B cell (primary cell): ENCODE data around the gene ACOX3. TPM values are rescaled to one million over a fixed set of nuclear protein-coding genes. Genes with fewer than 3 reads are reported as not detected.

Experiments used
- ATAC-seq: fragments of 200-7000 bp; cut with Tn5 transposase; one replicate; pipeline ENCODE4 v1.10.0; 2021; ENCODE audit warnings: low read depth, mild to moderate bottlenecking, moderate number of reproducible peaks, moderate library complexity
- CTCF ChIA-PET: fragments of 350-600 bp; sonication (Branson Sonifier 250); formaldehyde crosslinking; loops from one replicate; lab custom pipeline; 2021; ENCODE audit warnings: antibody characterized with exemption, inconsistent platforms; lab: Charles Lee
- POLR2A ChIA-PET: fragments of 350-600 bp; sonication (Branson Sonifier 250); formaldehyde crosslinking; loops from one replicate; lab custom pipeline; 2021; ENCODE audit warnings: antibody characterized with exemption; lab: Charles Lee
- DNase-seq: peaks from one replicate; pipeline ENCODE4 v3.0.0; 2013
- H2AFZ ChIP-seq: 2 replicates; pipeline ENCODE4 v1.6.1; 2012; ENCODE audit warnings: mild to moderate bottlenecking, low read depth, low read length; ENCODE audit not compliant: insufficient read depth, poor library complexity, severe bottlenecking
- H3K27ac ChIP-seq, 2 donors: 1 replicate in 1 of 2; 2 replicates in 1 of 2; pipeline ENCODE4 v1.5.1; 2012 to 2013; ENCODE audit warnings: low read length in 2 of 2, mild to moderate bottlenecking in 2 of 2, moderate library complexity in 1 of 2
- H3K27me3 ChIP-seq, 4 experiments: fragments of 200-600 bp in 1 of 4; sonication (generic) in 1 of 4; replicated peaks in 1 of 4; 1 replicate in 2 of 4; 2 replicates in 2 of 4; pipeline versions ENCODE4 v1.6.1 to v1.7.0; 2013 to 2016; ENCODE audit warnings: low read length in 3 of 4, mild to moderate bottlenecking in 2 of 4, mixed read lengths in 1 of 4, moderate library complexity in 1 of 4; ENCODE audit not compliant: insufficient read depth in 4 of 4, control insufficient read depth in 3 of 4; ENCODE audit errors: control extremely low read depth in 1 of 4
- H3K36me3 ChIP-seq, 2 experiments: replicated peaks in 1 of 2; 1 replicate in 1 of 2; 2 replicates in 1 of 2; pipeline versions ENCODE4 v1.6.1 to v1.7.1; 2013; ENCODE audit warnings: low read length in 1 of 2; ENCODE audit not compliant: insufficient read depth in 2 of 2, control insufficient read depth in 1 of 2; ENCODE audit errors: control extremely low read depth in 1 of 2, extremely low read depth in 1 of 2
- H3K4me1 ChIP-seq, 2 donors: fragments of 200-600 bp in 1 of 2; sonication (generic) in 1 of 2; 1 replicate in 1 of 2; 2 replicates in 1 of 2; pipeline versions ENCODE4 v1.5.1 to v1.6.1; 2013 to 2017; ENCODE audit warnings: low read length in 2 of 2; ENCODE audit not compliant: control insufficient read depth in 2 of 2, insufficient read depth in 2 of 2
- H3K4me2 ChIP-seq: replicated peaks from 2 replicates; pipeline ENCODE3; 2012; ENCODE audit warnings: mild to moderate bottlenecking, low read depth, low read length; ENCODE audit not compliant: poor library complexity, severe bottlenecking
- H3K4me3 ChIP-seq, 5 experiments: fragments of 200-600 bp in 1 of 5; sonication (generic) in 1 of 5; 1 replicate in 3 of 5; 2 replicates in 2 of 5; pipeline versions ENCODE4 v1.5.1 to v1.7.0; 2011 to 2016; ENCODE audit warnings: low read length in 4 of 5, mild to moderate bottlenecking in 4 of 5, low read depth in 2 of 5, control low read depth in 1 of 5, moderate library complexity in 1 of 5; ENCODE audit not compliant: insufficient read depth in 1 of 5; ENCODE audit errors: control extremely low read depth in 1 of 5, extremely low read depth in 1 of 5
- H3K79me2 ChIP-seq: fragments of 200-600 bp; sonication (generic); one replicate; pipeline ENCODE4 v1.6.0; 2016; ENCODE audit warnings: low read length; ENCODE audit not compliant: control insufficient read depth, insufficient read depth
- H3K9ac ChIP-seq: fragments of 200-600 bp; sonication (generic); 2 replicates; pipeline ENCODE4 v1.6.1; 2017; ENCODE audit warnings: mild to moderate bottlenecking, low read length, moderate library complexity
- H3K9me3 ChIP-seq, 3 donors: one replicate each; pipeline versions ENCODE4 v1.6.1 to v1.7.1; 2013; ENCODE audit warnings: low read length in 2 of 3; ENCODE audit not compliant: control insufficient read depth in 2 of 3, insufficient read depth in 1 of 3; ENCODE audit errors: control extremely low read depth in 1 of 3
- H4K20me1 ChIP-seq: 2 replicates; pipeline ENCODE4 v1.6.0; 2012; ENCODE audit warnings: mild to moderate bottlenecking, low read length; ENCODE audit not compliant: insufficient read depth, control insufficient read depth, poor library complexity, severe bottlenecking
- H3K27ac Mint-ChIP-seq: one replicate; pipeline ENCODE4 v1.8.0; 2021; ENCODE audit warnings: mixed read lengths
- H3K27me3 Mint-ChIP-seq: one replicate; pipeline ENCODE4 v1.8.0; 2021; ENCODE audit warnings: mixed read lengths
- H3K4me1 Mint-ChIP-seq: one replicate; pipeline ENCODE4 v1.8.0; 2021; ENCODE audit warnings: mixed read lengths
- H3K4me3 Mint-ChIP-seq: one replicate; pipeline ENCODE4 v1.8.0; 2021; ENCODE audit warnings: mixed read lengths
- H3K9me3 Mint-ChIP-seq: one replicate; pipeline ENCODE4 v1.8.0; 2022; ENCODE audit warnings: mixed read lengths; ENCODE audit not compliant: insufficient read depth
- CTCF ChIP-seq: fragments of 200-600 bp; IDR thresholded peaks from one replicate; pipeline ENCODE4 v1.8.0; 2022; ENCODE audit warnings: antibody characterized with exemption, mild to moderate bottlenecking
- EZH2 ChIP-seq: IDR thresholded peaks from 2 replicates; pipeline ENCODE4 v1.6.1; 2012; ENCODE audit warnings: borderline replicate concordance, low read depth, mild to moderate bottlenecking, moderate library complexity, low read length; ENCODE audit not compliant: insufficient read depth, poor library complexity, severe bottlenecking
- WGBS: methylation state at CpG from one replicate; pipeline ENCODE4 v1.1.5; 2013; ENCODE audit warnings: missing lambda C conversion rate; ENCODE audit not compliant: insufficient coverage; 5-methylcytosine and 5-hydroxymethylcytosine counted together
- intact Hi-C: fragments of 100-400 bp; cut with micrococcal nuclease; formaldehyde crosslinking; loops from one replicate; pipeline ENCODE4 v1.10.0; 2022
- polyA plus RNA-seq: library from polyadenylated mRNA; depleted of rRNA; stranded (reverse); fragments of >200 nt; gene quantifications from 2 replicates; pipeline ENCODE4 v1.2.3, GENCODE V29; 2012
- total RNA-seq, 2 donors: library from RNA; stranded (reverse); fragments of 120-200 nt in 1 of 2; gene quantifications; 1 replicate in 1 of 2; 2 replicates in 1 of 2; pipeline versions ENCODE4 v1.2.3 to v1.2.4, GENCODE V29; 2013 to 2022

The ACOX3 gene
- total and polyA plus RNA-seq, 2 donors (not counting 1 experiment from before 2014, with no cell fraction given): 4.6 to 23.1 TPM

DNA sequence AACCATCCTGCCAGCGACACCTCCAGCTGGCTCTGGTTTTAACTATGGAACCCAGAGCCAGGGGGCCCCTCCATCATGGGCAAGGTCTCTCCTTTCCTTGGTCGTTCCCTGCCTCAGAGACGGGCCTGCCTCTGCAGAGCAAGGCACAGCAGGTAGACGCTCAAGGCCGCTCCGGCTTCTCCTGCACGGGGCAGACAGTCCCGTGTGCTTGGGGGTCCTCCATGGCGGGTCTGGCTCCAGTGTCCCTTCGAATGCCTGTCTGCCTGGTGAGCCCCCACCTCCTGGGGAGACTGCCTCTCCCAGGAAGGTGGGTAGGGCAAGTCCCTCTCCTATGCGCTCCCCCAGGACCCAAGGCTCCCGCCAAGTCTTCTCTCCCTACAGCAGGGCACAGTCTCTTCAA is 71.5 kb downstream of the ACOX3 start:
- intact Hi-C loops: no loop called here
- POLR2A ChIA-PET: no interaction called here

DNA sequence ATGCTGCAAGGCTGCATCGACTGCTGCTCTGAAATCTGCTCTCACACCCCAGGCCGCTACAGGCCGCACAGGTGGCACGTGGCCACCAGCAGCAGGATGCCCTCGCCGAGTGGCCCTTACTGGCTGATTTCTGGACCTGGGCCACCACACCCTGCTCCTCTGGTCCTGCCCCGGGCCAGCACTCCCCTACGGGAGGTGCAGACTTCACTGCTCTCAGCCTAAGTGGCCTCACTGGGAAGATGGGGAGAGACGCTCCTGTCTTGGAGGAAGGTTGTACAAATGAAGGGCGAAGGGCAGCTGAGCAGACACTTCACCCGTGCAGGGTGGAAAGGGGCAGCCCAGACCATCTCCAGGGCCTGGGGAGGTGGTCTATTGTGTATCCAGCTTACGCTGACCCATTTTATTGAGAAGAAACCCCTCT is 72.5 kb downstream of the ACOX3 start:
- Histone ChIP-seq H3K79me2 (no peaks in the 10 kb centered on the region), H3K4me1 (no peaks in the 10 kb centered on the region), H3K9ac (no peak overlapping the region), H4K20me1 (no peaks in the 10 kb centered on the region), H3K36me3 (peaks cover 0 to 3% of the 10 kb centered on the region in 2 experiments), H3K9me3 (no peaks in the 10 kb centered on the region), H2AFZ (no peak overlapping the region), H3K27me3 (no peaks in the 10 kb centered on the region), H3K4me3 (no peak overlapping the region), H3K4me2 (no peak overlapping the region), H3K27ac (no peak overlapping the region)
- intact Hi-C loops: no loop called here
- Mint-ChIP-seq H3K9me3 (no peaks in the 10 kb centered on the region), H3K27ac (no peak overlapping the region), H3K27me3 (no peaks in the 10 kb centered on the region), H3K4me3 (no peak overlapping the region), H3K4me1 (no peaks in the 10 kb centered on the region)
- DNase-seq (no peak), ATAC-seq (no peak)
- 96% methylated on average over 10 of the region's 12 CpGs for WGBS
- ChIA-PET CTCF (no interaction called here), POLR2A (no interaction called here)
- TF ChIP-seq CTCF: no peak
- TF ChIP-seq EZH2: no peak

More for the DNA sequence above, 71.5 kb downstream of the ACOX3 start:
- Histone ChIP-seq H3K4me1 (no peaks in the 10 kb centered on the region), H4K20me1 (no peaks in the 10 kb centered on the region), H3K36me3 (peaks cover 0 to 3% of the 10 kb centered on the region in 2 experiments), H3K9me3 (no peaks in the 10 kb centered on the region), H3K27me3 (no peaks in the 10 kb centered on the region), H3K9ac (no peak overlapping the region), H3K4me3 (no peak overlapping the region), H3K4me2 (no peak overlapping the region), H3K79me2 (no peaks in the 10 kb centered on the region), H2AFZ (no peak overlapping the region), H3K27ac (no peak overlapping the region)
- H3K4me3 Mint-ChIP-seq: no peak overlapping the region
- WGBS: 98% methylated on average over 10 of the region's 12 CpGs
- ATAC-seq (no peak), DNase-seq (no peak)
- no peak for TF ChIP-seq EZH2
- no peak for TF ChIP-seq CTCF
- CTCF ChIA-PET: no interaction called here
- H3K4me1 Mint-ChIP-seq: no peaks in the 10 kb centered on the region
- H3K27ac Mint-ChIP-seq: no peak overlapping the region
- H3K9me3 Mint-ChIP-seq: no peaks in the 10 kb centered on the region
- no peaks in the 10 kb centered on the region for H3K27me3 Mint-ChIP-seq
